ENCODE data around the gene ODF4. TPM values are rescaled to one million over a fixed set of nuclear protein-coding genes. Genes with fewer than 3 reads are reported as not detected.
A peak's percentile ranks its signal among the peaks of the same experiment; 100 is the strongest.

The ODF4 gene
- total and polyA plus RNA-seq, 2 of the 13 experiments (the other 11 are each of a cell fraction or from before 2014, with no cell fraction given): not detected

GRCh38 chr17:8292639-8293395, 46.8 kb upstream of the ODF4 start (continued):
- TF ChIP-seq KIAA2018 (CRISPR knock-in tag; IDR thresholded peaks at IDR 0.05; ENCODE audit: borderline replicate concordance) (no peak), AKAP8 (CRISPR knock-in tag; IDR thresholded peaks at IDR 0.05) (no peak), ETV5 (CRISPR knock-in tag; IDR thresholded peaks at IDR 0.05; ENCODE audit: borderline replicate concordance) (0 out of 2 replicates have a peak, but pooled peaks have one; percentile 22), ZNF678 (CRISPR knock-in tag; IDR thresholded peaks at IDR 0.05) (no peak), KMT2B (CRISPR knock-in tag; IDR thresholded peaks at IDR 0.05) (no peak), HOXA3 (CRISPR knock-in tag; IDR thresholded peaks at IDR 0.05) (no peak), MTA3 (CRISPR knock-in tag; IDR thresholded peaks at IDR 0.05) (no peak), CREM (IDR thresholded peaks at IDR 0.05) (no peak), CREM (CRISPR knock-in tag; IDR thresholded peaks at IDR 0.05) (no peak), KDM4B (CRISPR knock-in tag; IDR thresholded peaks at IDR 0.05) (no peak), ZNF781 (CRISPR knock-in tag; IDR thresholded peaks at IDR 0.05; ENCODE audit: borderline replicate concordance, not compliant biosample characterization) (no peak), ZNF275 (CRISPR knock-in tag; IDR thresholded peaks at IDR 0.05; ENCODE audit: borderline replicate concordance) (no peak), ZNF331 (CRISPR knock-in tag; IDR thresholded peaks at IDR 0.05) (no peak), DMAP1 (CRISPR knock-in tag; IDR thresholded peaks at IDR 0.05) (no peak), MAFG (CRISPR knock-in tag; IDR thresholded peaks at IDR 0.05) (no peak), ARID3A (IDR thresholded peaks at IDR 0.05; ENCODE audit: low read depth, low read length) (no peak), ATF5 (CRISPR knock-in tag; IDR thresholded peaks at IDR 0.05; ENCODE audit: low read depth) (no peak), RARA (CRISPR knock-in tag; IDR thresholded peaks at IDR 0.05) (peak; percentile 38; the same call in 1 of the 2 replicates)
